AG09309 (cell line): Measurements from ENCODE around the gene CERKL.

Experiments
- DNase-seq: peaks from one replicate; pipeline ENCODE4 v3.0.0-alpha.2; 2010; ENCODE audit warnings: low read depth
- H3K4me3 ChIP-seq: 2 replicates; pipeline ENCODE4 v1.5.1; 2011; ENCODE audit warnings: mild to moderate bottlenecking, low read depth, low read length, moderate library complexity; ENCODE audit not compliant: control insufficient read depth
- TF ChIP-seq, protein P1 (sequence below): IDR thresholded peaks from 2 replicates; pipeline ENCODE4 v1.5.1; 2011; ENCODE audit warnings: mild to moderate bottlenecking, low read depth, low read length, inconsistent platforms; ENCODE audit not compliant: insufficient read depth, control insufficient read depth; ENCODE audit errors: missing control alignments

Gene CERKL

GRCh38 chr2:181517685-181518301 is 139.1 kb downstream of the CERKL start:
- H3K4me3 ChIP-seq = no peak overlapping the region
- TF ChIP-seq, protein P1, sequence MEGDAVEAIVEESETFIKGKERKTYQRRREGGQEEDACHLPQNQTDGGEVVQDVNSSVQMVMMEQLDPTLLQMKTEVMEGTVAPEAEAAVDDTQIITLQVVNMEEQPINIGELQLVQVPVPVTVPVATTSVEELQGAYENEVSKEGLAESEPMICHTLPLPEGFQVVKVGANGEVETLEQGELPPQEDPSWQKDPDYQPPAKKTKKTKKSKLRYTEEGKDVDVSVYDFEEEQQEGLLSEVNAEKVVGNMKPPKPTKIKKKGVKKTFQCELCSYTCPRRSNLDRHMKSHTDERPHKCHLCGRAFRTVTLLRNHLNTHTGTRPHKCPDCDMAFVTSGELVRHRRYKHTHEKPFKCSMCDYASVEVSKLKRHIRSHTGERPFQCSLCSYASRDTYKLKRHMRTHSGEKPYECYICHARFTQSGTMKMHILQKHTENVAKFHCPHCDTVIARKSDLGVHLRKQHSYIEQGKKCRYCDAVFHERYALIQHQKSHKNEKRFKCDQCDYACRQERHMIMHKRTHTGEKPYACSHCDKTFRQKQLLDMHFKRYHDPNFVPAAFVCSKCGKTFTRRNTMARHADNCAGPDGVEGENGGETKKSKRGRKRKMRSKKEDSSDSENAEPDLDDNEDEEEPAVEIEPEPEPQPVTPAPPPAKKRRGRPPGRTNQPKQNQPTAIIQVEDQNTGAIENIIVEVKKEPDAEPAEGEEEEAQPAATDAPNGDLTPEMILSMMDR = no peak
- DNase-seq = no peak

DNA sequence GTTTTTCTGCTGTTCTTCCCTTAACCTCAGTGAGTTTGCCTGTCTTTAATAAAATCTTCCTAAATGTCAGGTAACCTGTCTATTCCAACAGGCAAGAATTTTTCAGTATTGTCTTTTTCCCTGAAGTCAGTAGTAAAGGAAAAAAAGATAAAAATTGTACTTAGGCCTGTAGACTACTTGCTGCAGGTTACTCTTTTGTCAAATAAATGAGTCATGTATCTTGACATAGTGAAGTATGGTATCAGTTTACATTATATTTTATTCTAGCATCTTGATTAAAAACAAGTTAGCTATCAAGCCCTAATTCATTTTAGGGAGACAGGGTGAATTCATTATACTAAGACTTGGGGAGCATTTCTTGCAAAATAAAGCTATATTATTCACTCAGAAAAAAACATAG is 139.9 kb downstream of the CERKL start:
- TF ChIP-seq, protein P1 = no peak
- no peak for DNase-seq
- no peak overlapping the region for H3K4me3 ChIP-seq

GRCh38 chr2:181515719-181516118 is 141.2 kb downstream of the CERKL start:
- TF ChIP-seq, protein P1 = no peak
- no peak for DNase-seq

DNA sequence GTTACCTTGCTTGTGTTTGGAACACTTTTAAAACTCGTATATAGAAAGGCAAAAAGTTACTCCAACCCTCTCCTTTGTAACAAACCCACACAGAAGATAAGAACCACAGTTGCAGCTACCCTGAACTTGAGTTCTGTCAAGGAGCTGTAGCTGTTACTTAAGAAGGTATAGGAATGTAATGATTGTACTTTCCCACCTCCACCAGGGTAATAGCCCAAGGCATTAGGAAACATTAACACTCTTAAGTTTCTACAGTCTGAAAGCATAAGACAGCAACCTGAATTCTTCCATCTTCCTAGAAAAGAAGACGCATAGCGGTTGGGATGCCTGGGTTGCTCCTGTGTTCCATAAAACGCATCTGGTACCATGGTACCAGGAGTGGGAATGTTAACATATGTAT is 156.7 kb downstream of the CERKL start:
- TF ChIP-seq, protein P1 = no peak
- no peak for DNase-seq
- H3K4me3 ChIP-seq = no peak overlapping the region

More at GRCh38 chr2:181515719-181516118, 141.2 kb downstream of the CERKL start:
- no peak overlapping the region for H3K4me3 ChIP-seq

GRCh38 chr2:181499231-181499630 is 157.7 kb downstream of the CERKL start:
- DNase-seq = no peak
- TF ChIP-seq, protein P1 = no peak
- H3K4me3 ChIP-seq = no peak overlapping the region
